Hepatocyte (in vitro differentiated cells): ENCODE measurements around the gene GRID2. TPM values are rescaled to one million over a fixed set of nuclear protein-coding genes. Genes with fewer than 3 reads are reported as not detected.

ENCODE experiments used
- DNase-seq: peaks from one replicate; pipeline ENCODE4 v3.0.0-alpha.2; 2016; ENCODE audit warnings: low spot score
- H2AFZ ChIP-seq: fragments of 200-600 bp; sonication (generic); 2 replicates; pipeline ENCODE4 v1.6.0; 2016; ENCODE audit warnings: antibody characterized with exemption, mild to moderate bottlenecking
- H3K27ac ChIP-seq: fragments of 200-600 bp; sonication (generic); 2 replicates; pipeline ENCODE4 v1.5.1; 2016; ENCODE audit warnings: mild to moderate bottlenecking
- H3K27me3 ChIP-seq: fragments of 200-600 bp; sonication (generic); 2 replicates; pipeline ENCODE4 v1.6.1; 2016
- H3K36me3 ChIP-seq: fragments of 200-600 bp; sonication (generic); replicated peaks from 2 replicates; pipeline ENCODE4 v1.5.1; 2016; ENCODE audit warnings: low read depth; ENCODE audit not compliant: insufficient read depth
- H3K4me1 ChIP-seq: fragments of 200-600 bp; sonication (generic); 2 replicates; pipeline ENCODE4 v1.5.1; 2016; ENCODE audit warnings: mild to moderate bottlenecking, moderate library complexity; ENCODE audit not compliant: insufficient read depth
- H3K4me2 ChIP-seq: fragments of 200-600 bp; sonication (generic); 2 replicates; pipeline ENCODE4 v1.6.0; 2016
- H3K4me3 ChIP-seq: fragments of 200-600 bp; sonication (generic); 2 replicates; pipeline ENCODE4 v1.5.1; 2016; ENCODE audit warnings: mild to moderate bottlenecking
- H3K79me2 ChIP-seq: fragments of 200-600 bp; sonication (generic); 2 replicates; pipeline ENCODE4 v1.6.0; 2017; ENCODE audit warnings: mild to moderate bottlenecking
- H3K9me2 ChIP-seq: fragments of 200-600 bp; sonication (generic); replicated peaks from 2 replicates; pipeline ENCODE4 v1.6.0; 2017; ENCODE audit warnings: mild to moderate bottlenecking; ENCODE audit not compliant: insufficient read depth
- H3K9me3 ChIP-seq: fragments of 200-600 bp; sonication (generic); 2 replicates; pipeline ENCODE4 v1.5.1; 2016; ENCODE audit warnings: low read depth, mild to moderate bottlenecking
- H4K20me1 ChIP-seq: fragments of 200-600 bp; sonication (generic); 2 replicates; pipeline ENCODE4 v1.6.0; 2016; ENCODE audit warnings: mild to moderate bottlenecking; ENCODE audit not compliant: insufficient read depth, poor library complexity, severe bottlenecking
- EZH2 ChIP-seq: fragments of 200-600 bp; sonication (generic); IDR thresholded peaks from 2 replicates; pipeline ENCODE4 v1.6.1; 2016; ENCODE audit warnings: antibody characterized with exemption, mild to moderate bottlenecking, borderline replicate concordance
- EZH2phosphoT487 ChIP-seq: fragments of 200-600 bp; sonication (generic); IDR thresholded peaks from one replicate; pipeline ENCODE4 v1.6.1; 2018; ENCODE audit warnings: antibody characterized with exemption, mild to moderate bottlenecking, low read depth, moderate library complexity; ENCODE audit not compliant: unreplicated experiment, severe bottlenecking
- WGBS: methylation state at CpG from one replicate; pipeline ENCODE4 v1.1.6; 2016; ENCODE audit warnings: low lambda C conversion rate; ENCODE audit errors: missing lambda C conversion rate; 5-methylcytosine and 5-hydroxymethylcytosine counted together
- polyA plus RNA-seq: library from polyadenylated mRNA; unstranded; fragments of >200 nt; fragmentation: Nextera tagmentation; extraction: Ambion mirVana; gene quantifications from 2 replicates; pipeline ENCODE4 v1.2.1, GENCODE V29; 2016
- total RNA-seq: library from RNA; depleted of rRNA; stranded (reverse); fragments of >200 nt; gene quantifications from 2 replicates; pipeline ENCODE4 v1.2.3, GENCODE V29; 2014
- TF ChIP-seq, protein P1 (sequence below): fragments of 200-600 bp; sonication (generic); IDR thresholded peaks from 2 replicates; pipeline ENCODE4 v1.5.1; 2016; ENCODE audit warnings: antibody characterized with exemption, mild to moderate bottlenecking; ENCODE audit not compliant: poor library complexity

Gene GRID2
- total and polyA plus RNA-seq, 2 experiments from 2014 or later, result 0.53 to 3.5 TPM

DNA sequence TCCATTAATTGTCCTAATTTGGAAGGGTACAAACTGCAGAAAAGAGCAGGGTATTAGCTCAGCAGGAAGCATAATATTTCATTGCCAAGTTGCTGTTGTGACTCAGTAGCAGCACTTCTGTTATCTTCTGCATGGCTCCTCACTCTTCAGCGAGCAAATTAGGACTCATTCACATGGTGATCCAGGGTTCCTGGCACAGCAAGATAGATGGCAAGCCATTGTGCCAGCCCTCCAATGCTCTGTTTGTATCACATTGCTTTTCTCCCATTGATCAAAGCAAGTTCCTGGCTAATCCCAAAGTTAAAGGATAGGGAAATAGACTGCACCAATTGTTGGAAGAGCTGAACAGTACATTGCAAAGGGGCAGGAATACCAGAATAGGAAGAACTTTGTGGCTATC lies 1142.3 kb downstream of the GRID2 start:
- WGBS, result 76% methylated on average over 1 of the region's 1 CpG
- no peak for DNase-seq
- Histone ChIP-seq H3K9me2 (no peaks in the 10 kb centered on the region), H2AFZ (no peak overlapping the region), H3K4me2 (no peak overlapping the region), H3K4me1 (no peaks in the 10 kb centered on the region), H3K36me3 (no peaks in the 10 kb centered on the region), H3K9me3 (no peaks in the 10 kb centered on the region), H4K20me1 (no peaks in the 10 kb centered on the region), H3K79me2 (no peaks in the 10 kb centered on the region), H3K27me3 (no peaks in the 10 kb centered on the region), H3K27ac (no peak overlapping the region), H3K4me3 (no peak overlapping the region)
- TF ChIP-seq EZH2phosphoT487 (no peak), EZH2 (no peak)
- TF ChIP-seq, protein P1, sequence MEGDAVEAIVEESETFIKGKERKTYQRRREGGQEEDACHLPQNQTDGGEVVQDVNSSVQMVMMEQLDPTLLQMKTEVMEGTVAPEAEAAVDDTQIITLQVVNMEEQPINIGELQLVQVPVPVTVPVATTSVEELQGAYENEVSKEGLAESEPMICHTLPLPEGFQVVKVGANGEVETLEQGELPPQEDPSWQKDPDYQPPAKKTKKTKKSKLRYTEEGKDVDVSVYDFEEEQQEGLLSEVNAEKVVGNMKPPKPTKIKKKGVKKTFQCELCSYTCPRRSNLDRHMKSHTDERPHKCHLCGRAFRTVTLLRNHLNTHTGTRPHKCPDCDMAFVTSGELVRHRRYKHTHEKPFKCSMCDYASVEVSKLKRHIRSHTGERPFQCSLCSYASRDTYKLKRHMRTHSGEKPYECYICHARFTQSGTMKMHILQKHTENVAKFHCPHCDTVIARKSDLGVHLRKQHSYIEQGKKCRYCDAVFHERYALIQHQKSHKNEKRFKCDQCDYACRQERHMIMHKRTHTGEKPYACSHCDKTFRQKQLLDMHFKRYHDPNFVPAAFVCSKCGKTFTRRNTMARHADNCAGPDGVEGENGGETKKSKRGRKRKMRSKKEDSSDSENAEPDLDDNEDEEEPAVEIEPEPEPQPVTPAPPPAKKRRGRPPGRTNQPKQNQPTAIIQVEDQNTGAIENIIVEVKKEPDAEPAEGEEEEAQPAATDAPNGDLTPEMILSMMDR, result no peak

DNA sequence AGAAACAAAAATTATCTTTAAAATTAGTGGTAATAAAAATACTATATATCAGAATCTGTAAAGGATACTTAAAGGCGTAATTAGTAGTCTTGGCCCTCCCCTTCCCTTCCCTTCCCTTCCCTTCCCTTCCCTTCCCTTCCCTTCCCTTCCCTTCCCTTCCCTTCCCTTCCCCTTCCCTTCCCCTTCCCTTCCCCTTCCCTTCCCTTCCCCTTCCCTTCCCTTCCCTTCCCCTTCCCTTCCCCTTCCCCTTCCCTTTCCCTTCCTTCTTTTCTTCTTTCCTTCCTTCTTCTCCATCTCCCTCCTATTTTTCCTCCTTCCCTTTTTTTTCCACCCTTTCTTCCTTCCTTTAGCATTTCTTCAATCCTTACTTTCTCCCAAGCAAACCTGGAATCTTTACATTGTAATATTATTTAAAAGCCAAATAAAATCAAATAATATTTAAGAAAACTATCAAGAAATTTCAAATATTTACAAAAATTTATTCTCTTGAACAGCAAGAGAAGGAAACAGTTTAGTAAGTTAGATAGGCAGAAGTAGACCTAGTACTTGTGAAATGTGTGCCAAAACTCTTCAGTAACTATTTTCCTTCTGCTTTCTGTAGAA lies 1145.0 kb downstream of the GRID2 start:
- no peak for TF ChIP-seq EZH2
- TF ChIP-seq, protein P1, result no peak
- TF ChIP-seq EZH2phosphoT487, result no peak
- Histone ChIP-seq H4K20me1 (no peaks in the 10 kb centered on the region), H3K36me3 (no peaks in the 10 kb centered on the region), H3K79me2 (no peaks in the 10 kb centered on the region), H3K27ac (no peak overlapping the region), H3K4me3 (no peak overlapping the region), H3K27me3 (no peaks in the 10 kb centered on the region), H3K4me1 (no peaks in the 10 kb centered on the region), H2AFZ (no peak overlapping the region), H3K9me2 (no peaks in the 10 kb centered on the region), H3K4me2 (no peak overlapping the region), H3K9me3 (no peaks in the 10 kb centered on the region)
- DNase-seq, result no peak
- WGBS, result no CpG with 5 or more reads among the region's 1 CpG

DNA sequence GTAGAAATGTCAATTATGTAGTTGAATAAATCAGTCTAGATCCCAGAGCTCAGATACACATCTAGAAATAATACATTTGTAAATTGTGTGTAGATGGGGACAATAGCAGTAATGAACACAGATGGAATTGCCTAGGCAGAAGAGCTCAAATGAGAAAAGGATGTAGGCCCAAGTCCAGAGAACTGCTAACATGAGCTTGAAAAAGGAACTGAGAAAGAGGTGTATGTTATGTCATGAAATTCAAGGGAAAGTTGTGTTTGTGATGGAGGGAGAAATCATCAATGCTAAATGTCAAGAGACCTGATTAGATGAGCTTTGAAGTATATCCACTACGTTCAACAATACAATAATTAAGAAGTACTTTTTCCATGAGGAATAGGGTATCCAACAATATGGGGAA lies 1148.2 kb downstream of the GRID2 start:
- DNase-seq, result no peak
- H3K27me3 ChIP-seq, result no peaks in the 10 kb centered on the region
- H3K9me3 ChIP-seq, result no peaks in the 10 kb centered on the region
- H3K4me3 ChIP-seq, result no peak overlapping the region
- TF ChIP-seq EZH2 (no peak), EZH2phosphoT487 (no peak)
- TF ChIP-seq, protein P1, result no peak
- H3K4me1 ChIP-seq, result no peaks in the 10 kb centered on the region
- no peaks in the 10 kb centered on the region for H3K9me2 ChIP-seq
- H2AFZ ChIP-seq, result no peak overlapping the region
- WGBS, result 87% methylated on average over 1 of the region's 1 CpG
- H3K36me3 ChIP-seq, result no peaks in the 10 kb centered on the region
- H3K4me2 ChIP-seq, result no peak overlapping the region
- no peaks in the 10 kb centered on the region for H3K79me2 ChIP-seq
- H3K27ac ChIP-seq, result no peak overlapping the region
- no peaks in the 10 kb centered on the region for H4K20me1 ChIP-seq

DNA sequence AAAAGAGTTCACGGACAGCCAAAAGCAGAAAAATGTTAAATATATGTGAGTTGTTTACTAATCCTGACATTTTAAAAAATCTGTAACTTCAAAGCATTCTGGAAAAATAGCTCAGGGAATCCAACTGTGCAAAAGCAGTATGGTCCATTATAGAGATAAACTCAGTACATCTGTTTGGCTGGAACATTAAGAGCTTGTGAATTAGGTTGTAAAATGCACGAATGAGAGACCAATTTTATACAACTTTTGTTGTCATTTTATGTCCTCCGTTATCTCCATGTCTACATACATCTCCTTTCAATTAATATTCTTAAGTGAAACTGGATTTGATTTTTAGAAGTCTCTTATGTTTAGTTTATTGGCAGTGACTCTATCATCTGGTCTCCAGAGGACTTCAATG lies 1157.8 kb downstream of the GRID2 start:
- no peaks in the 10 kb centered on the region for H4K20me1 ChIP-seq
- no peak overlapping the region for H2AFZ ChIP-seq
- WGBS, result 41% methylated on average over 3 of the region's 3 CpGs
- H3K9me2 ChIP-seq, result no peaks in the 10 kb centered on the region
- no peak overlapping the region for H3K4me3 ChIP-seq
- no peaks in the 10 kb centered on the region for H3K79me2 ChIP-seq
- no peak overlapping the region for H3K4me2 ChIP-seq
- no peaks in the 10 kb centered on the region for H3K4me1 ChIP-seq
- DNase-seq, result no peak
- H3K9me3 ChIP-seq, result no peaks in the 10 kb centered on the region
- TF ChIP-seq, protein P1, result no peak
- no peak for TF ChIP-seq EZH2
- no peak for TF ChIP-seq EZH2phosphoT487
- H3K36me3 ChIP-seq, result no peaks in the 10 kb centered on the region
- no peak overlapping the region for H3K27ac ChIP-seq
- H3K27me3 ChIP-seq, result no peaks in the 10 kb centered on the region
